Mucosa of descending colon (tissue), 3 donors: Measurements from ENCODE around the gene USF3. TPM values are rescaled to one million over a fixed set of nuclear protein-coding genes. Genes with fewer than 3 reads are reported as not detected.

Source experiments
- ATAC-seq: fragments of 200-7000 bp; cut with Tn5 transposase; one replicate; pipeline ENCODE4 v1.9.1; 2020; ENCODE audit warnings: mild to moderate bottlenecking, moderate library complexity
- DNase-seq, 3 donors: peaks; one replicate each; pipeline ENCODE4 v3.0.0-alpha.2; 2020
- H3K36me3 ChIP-seq: fragments of 200-600 bp; one replicate; pipeline ENCODE4 v1.8.0; 2021; ENCODE audit warnings: low read depth, mild to moderate bottlenecking
- H3K4me1 ChIP-seq: fragments of 200-600 bp; one replicate; pipeline ENCODE4 v1.8.0; 2021; ENCODE audit warnings: low read depth, mild to moderate bottlenecking
- H3K4me3 ChIP-seq: fragments of 200-600 bp; one replicate; pipeline ENCODE4 v1.8.0; 2021; ENCODE audit warnings: mild to moderate bottlenecking
- H3K9me3 ChIP-seq: fragments of 200-600 bp; one replicate; pipeline ENCODE4 v1.8.0; 2021; ENCODE audit warnings: mild to moderate bottlenecking
- CTCF ChIP-seq: fragments of 200-600 bp; IDR thresholded peaks from one replicate; pipeline ENCODE4 v1.8.0; 2022; ENCODE audit warnings: antibody characterized with exemption, mild to moderate bottlenecking
- intact Hi-C, 2 donors: fragments of 100-400 bp; cut with DNase I in 1 of 2; cut with micrococcal nuclease in 1 of 2; formaldehyde crosslinking; loops; one replicate each; pipeline versions ENCODE4 v1.11.0 to v1.11.1; 2022; cut with DNase I, micrococcal nuclease
- total RNA-seq, 3 donors: library from RNA; stranded (reverse); fragmentation: NEBNext Ultra II Directional in 2 of 3; extraction: Animal tissue kit (Norgen Biotek cat#: 25700) in 2 of 3; gene quantifications; one replicate each; pipeline versions ENCODE4 v1.2.1 to v1.2.4, GENCODE V29; 2021 to 2023
- donor health status: DM: no; HTN: no; CAD: no; lungs with moderate emphysema.
- donor health status: DM: no; HTN: no; CAD: no.
- donor health status: DM: no; HTN: yes; CAD: no.

The USF3 gene
- total RNA-seq, 3 donors from 2014 or later, result 24.5 to 31.4 (median 26.7) TPM

- DNase-seq, result no peak
- Histone ChIP-seq H3K9me3 (no peaks in the 10 kb centered on the region), H3K4me3 (no peak overlapping the region), H3K36me3 (no peaks in the 10 kb centered on the region), H3K4me1 (no peaks in the 10 kb centered on the region)
- TF ChIP-seq CTCF, result no peak
- ATAC-seq, result no peak
- intact Hi-C loops, result no loop called here
These were observed 93.6 kb downstream of the USF3 start for GRCh38 chr3:113602836-113603235.

DNA sequence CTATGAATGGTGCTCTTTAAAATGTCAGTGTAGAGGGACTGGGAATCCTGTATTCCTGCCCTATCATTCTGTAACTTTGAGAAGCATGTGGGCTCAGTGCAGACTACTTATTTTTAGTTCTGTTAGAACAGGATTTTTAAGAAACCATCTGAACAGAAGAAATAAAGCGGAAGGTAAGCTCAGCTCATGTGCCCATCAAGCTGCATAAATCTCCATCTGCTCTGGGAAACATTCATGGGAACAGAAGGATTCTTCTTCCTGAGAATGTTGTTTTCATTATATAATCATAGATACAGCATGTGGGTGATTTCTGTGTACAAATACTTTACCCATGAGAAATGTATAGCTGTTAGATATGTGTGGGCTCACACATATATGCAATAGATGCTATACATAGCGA is 94.2 kb downstream of the USF3 start:
- no peak for ATAC-seq
- TF ChIP-seq CTCF, result no peak
- Histone ChIP-seq H3K4me1 (no peaks in the 10 kb centered on the region), H3K9me3 (no peaks in the 10 kb centered on the region), H3K36me3 (no peaks in the 10 kb centered on the region), H3K4me3 (no peak overlapping the region)
- DNase-seq, result no peak
- intact Hi-C loops, result no loop called here

GRCh38 chr3:113601240-113601639 is 95.2 kb downstream of the USF3 start:
- intact Hi-C loops, result no loop called here
- Histone ChIP-seq H3K4me3 (no peak overlapping the region), H3K9me3 (no peaks in the 10 kb centered on the region)

GRCh38 chr3:113600418-113601182 is 95.8 kb downstream of the USF3 start:
- no peak overlapping the region for H3K4me3 ChIP-seq
- H3K36me3 ChIP-seq, result no peaks in the 10 kb centered on the region
- no peak for TF ChIP-seq CTCF
- intact Hi-C loops, result no loop called here
- H3K4me1 ChIP-seq, result no peaks in the 10 kb centered on the region
- ATAC-seq (no peak), DNase-seq (no peak)
- no peaks in the 10 kb centered on the region for H3K9me3 ChIP-seq

More at GRCh38 chr3:113601240-113601639, 95.2 kb downstream of the USF3 start:
- no peak for ATAC-seq
- TF ChIP-seq CTCF, result no peak
- no peak for DNase-seq
- H3K36me3 ChIP-seq, result no peaks in the 10 kb centered on the region
- H3K4me1 ChIP-seq, result no peaks in the 10 kb centered on the region

Other genes starting within 250 kb of the USF3 start
- gene SPICE1, start 181.5 kb downstream of the USF3 start, total RNA-seq, result 10 to 100 TPM; 18.7 to 29.6 (median 27.5) TPM
- 10 to 100 TPM; 22.4 to 61.2 (median 37.0) TPM for gene SIDT1, start 164.1 kb downstream of the USF3 start, total RNA-seq
- gene NAA50, start 49.6 kb upstream of the USF3 start, total RNA-seq, result 10 to 100 TPM; 74.4 to 99.1 (median 95.9) TPM
- 10 to 100 TPM; 58.7 to 82.6 (median 65.7) TPM for gene ATP6V1A, start 50.4 kb upstream of the USF3 start, total RNA-seq
- gene GRAMD1C, start 142.1 kb upstream of the USF3 start, total RNA-seq, result 10 to 100 TPM in 1 of 3 donors, 1 to 10 TPM in 2; 5.7 to 19.5 (median 8.6) TPM